B cell (primary cell): Measurements from ENCODE around the gene ASIC3.
A peak's percentile ranks its signal among the peaks of the same experiment; 100 is the strongest.

Source experiments
- EZH2 ChIP-seq: IDR thresholded peaks from 2 replicates; pipeline ENCODE4 v1.6.1; 2012; ENCODE audit warnings: borderline replicate concordance, low read depth, mild to moderate bottlenecking, moderate library complexity, low read length; ENCODE audit not compliant: insufficient read depth, poor library complexity, severe bottlenecking
- TF ChIP-seq, protein P1 (sequence below): fragments of 200-600 bp; IDR thresholded peaks from one replicate; pipeline ENCODE4 v1.8.0; 2022; ENCODE audit warnings: antibody characterized with exemption, mild to moderate bottlenecking

DNA sequence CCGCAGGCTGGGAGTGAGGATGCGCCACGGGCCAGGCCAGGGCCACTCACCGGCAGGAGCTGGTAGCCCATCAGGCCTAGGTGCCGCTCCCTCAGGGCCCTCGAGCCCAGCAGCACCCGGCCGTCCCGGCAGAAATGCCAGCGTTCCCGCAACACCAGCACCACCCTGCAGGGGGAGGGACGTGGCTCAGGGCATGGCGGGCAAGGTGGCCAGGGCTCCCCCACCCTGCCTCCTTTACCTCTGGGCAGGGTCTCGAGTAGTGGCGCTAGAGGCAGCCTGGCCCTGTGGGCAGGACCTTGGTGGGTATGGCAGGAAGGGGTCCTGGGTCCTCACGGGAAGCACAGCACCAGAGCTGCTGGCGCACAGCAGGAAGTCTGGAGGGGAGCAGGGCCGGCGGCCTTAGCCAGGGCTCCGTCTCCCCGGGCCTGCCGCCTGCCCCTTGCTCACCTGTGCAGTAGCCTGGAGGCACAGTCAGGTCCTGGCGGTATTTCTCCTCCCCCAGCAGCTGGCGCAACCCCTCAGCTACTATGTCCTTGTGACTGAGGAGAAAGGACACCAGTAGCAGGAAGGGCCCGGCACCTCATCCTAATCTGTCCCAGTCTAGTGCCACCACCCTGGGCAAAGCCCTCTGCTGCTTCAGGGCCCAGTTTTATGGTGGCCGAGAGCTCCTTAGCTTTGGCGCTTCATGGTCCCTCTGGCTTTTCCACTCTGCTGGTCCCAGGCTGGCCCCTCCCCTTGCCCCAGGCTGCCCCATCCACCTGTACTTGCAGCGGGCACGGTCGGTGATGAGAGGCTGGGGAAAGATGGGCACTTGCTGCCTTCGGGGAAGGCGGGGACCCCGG is 28.8 kb downstream of the ASIC3 start:
- TF ChIP-seq, protein P1, sequence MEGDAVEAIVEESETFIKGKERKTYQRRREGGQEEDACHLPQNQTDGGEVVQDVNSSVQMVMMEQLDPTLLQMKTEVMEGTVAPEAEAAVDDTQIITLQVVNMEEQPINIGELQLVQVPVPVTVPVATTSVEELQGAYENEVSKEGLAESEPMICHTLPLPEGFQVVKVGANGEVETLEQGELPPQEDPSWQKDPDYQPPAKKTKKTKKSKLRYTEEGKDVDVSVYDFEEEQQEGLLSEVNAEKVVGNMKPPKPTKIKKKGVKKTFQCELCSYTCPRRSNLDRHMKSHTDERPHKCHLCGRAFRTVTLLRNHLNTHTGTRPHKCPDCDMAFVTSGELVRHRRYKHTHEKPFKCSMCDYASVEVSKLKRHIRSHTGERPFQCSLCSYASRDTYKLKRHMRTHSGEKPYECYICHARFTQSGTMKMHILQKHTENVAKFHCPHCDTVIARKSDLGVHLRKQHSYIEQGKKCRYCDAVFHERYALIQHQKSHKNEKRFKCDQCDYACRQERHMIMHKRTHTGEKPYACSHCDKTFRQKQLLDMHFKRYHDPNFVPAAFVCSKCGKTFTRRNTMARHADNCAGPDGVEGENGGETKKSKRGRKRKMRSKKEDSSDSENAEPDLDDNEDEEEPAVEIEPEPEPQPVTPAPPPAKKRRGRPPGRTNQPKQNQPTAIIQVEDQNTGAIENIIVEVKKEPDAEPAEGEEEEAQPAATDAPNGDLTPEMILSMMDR = peak; percentile 37
- no peak for TF ChIP-seq EZH2
